SHP77 (cell line): ENCODE data around the gene POFUT1.
"Not testable (repeated sequence)": the region's sequence is repeated elsewhere in the genome, so short reads cannot be mapped to it uniquely, and the experiment has no call there.

Source experiments
- DNase-seq, 2 experiments: peaks; one replicate each; lab custom pipeline; 2025; lab: John Stamatoyannopoulos, UW

Gene POFUT1

DNA sequence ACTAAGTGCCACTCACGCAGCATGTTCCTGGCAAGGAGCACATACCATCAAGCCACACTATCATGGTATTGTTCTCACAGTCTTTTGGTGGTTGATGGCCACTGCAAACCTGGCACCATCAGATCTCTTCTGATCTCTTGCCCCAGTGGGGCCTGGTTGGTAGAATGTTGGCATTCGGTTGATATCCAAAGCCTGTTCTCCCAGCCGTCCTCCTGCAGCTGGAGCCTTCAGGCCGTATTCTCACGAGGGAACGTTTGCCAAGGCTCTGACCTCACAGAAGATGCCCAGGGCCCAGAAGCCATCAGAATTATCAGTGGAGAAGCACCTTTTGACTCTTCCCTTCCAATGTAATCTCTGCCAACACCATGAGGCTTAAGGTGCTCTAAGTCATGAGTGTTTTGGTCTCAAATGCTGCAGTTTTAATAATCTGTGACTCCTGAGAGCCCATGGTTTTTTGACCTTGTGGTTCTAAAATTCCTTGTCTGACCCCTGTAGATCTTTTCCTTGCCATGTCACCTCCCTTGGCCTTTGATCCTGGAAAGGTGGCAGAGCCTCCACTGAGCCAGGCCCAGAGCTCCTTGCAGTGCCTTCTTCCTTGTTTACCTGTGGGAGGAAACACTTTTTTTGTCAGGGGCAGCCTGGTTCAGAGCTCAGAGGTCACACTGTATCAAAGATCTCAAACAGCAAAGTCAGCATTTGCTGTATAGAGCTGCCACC lies 27.8 kb downstream of the POFUT1 start:
- no peak for DNase-seq

DNA sequence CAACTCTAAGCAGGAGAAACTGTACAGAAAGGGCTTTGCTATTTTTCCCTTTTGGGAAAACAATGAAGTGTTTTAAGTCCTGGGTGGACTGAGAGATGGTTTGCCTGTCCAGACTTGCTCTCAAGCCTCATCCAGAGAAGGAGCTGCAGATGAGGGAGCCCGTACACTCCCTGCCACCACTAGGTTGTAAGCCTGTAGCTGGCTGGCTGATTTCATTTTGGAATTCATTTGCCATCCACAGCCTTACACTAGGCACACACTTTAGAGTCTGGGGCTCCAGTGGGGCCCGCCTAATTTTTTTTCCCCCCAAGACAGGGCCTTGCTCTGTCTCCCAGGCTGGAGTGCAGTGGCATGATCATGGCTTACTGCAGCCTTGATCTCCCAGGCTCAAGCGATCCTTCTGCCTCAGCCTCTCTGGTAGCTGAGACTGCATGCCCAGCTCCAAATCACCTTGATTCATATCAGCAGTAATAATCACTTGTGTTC lies 28.4 kb downstream of the POFUT1 start:
- no peak for DNase-seq

DNA sequence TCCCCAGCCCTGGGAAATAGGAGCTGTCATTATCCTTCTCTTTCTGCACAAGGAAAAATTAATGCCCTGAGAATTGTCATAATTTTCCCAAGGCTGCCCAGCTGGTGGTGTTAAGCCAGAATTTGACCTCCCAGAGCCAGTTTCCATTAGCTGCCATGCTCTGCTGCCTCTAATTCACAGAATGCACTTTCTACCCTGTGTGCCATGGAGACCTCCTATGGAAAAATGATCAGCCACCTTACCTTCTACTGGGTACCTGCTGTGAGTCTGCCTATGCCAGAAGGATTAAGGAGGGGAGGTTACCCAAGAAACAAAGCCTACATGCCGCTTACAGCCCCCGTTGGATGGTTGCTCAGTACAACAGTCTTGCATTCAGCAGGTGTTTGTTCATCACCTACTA lies 29.1 kb downstream of the POFUT1 start:
- DNase-seq, result no peak

DNA sequence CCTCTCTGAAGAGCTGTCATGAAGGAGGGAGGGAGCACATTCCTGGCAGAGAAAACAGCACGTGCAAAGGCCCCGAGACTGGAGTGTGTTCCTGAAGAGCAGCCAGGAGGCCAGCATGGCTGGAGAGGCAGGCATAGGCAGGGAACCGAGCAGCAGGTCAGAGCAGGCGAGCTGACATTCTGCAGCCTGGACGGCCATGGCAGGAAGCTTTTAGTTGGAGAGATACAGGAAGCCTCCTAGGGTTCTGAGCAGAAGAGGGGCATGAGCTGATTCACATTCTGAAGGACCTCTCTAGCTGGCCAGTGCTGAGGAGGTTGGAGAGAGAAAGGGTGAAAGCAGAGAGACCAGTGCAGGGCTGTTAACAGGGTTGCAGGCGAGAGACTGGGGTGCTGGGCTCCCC lies 29.7 kb downstream of the POFUT1 start:
- DNase-seq, result no peak

DNA sequence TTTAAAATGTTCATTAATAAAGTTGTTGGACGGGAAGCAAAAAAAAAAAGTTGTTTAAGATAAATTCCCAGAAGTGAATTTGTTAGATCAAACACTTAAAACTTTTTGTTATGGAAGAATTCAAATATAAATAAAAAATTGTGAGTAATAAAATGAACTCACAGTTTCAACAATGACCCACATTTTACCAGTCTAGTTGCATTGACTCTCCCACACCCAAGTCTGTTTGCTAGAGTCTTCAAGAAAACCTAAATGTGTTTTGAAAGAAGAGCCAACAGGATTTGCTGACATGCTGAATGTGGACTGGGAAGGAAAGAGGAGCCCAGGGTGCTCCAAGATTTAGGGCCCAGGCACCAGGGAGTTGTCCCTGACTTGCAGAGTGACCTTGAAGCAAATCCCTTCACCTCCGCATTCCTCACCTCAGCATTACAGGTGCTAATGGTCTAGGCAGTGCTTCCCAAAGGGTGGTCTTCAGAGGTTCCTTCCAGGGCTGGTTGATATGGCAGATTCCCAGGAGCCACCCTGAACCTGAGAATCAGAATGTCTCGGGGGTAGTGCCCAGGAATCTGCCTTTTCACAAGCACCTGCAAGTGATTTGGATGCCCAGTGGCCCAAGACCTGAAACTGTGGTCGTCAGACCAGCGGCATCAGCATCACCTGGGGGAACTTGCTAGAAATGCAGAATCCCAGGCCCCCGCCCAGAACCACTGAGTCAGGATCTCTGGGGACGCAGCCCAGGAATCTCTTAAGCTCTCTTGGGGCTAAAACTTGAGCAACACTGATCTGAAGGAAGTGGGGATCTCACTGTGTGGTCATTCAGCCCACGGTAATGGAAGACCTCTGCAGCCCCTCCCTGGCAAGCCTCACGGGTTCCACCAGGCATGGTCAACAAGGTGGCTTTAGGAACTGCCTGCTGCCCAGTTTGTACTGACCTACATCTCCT lies 31.1 kb downstream of the POFUT1 start:
- DNase-seq, result no peak

DNA sequence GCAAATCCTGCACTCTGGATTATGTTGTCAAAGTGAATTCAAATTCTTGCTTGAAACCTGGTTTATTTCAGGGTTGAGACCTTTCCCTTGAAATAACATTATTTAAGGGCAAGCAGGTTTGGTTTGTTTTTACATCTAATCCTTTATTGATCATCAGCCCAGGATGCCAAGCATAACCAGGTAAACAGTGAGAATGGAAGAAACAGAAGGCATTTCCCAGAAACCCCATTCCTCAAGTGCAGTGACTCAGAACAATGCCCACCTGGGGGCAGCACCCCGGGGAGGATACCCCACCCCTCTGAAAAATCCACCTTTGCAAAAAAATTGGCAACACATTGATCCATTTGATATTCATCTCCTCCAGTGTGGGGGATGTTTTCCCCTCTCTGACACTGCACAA lies 32.5 kb downstream of the POFUT1 start:
- no peak for DNase-seq

DNA sequence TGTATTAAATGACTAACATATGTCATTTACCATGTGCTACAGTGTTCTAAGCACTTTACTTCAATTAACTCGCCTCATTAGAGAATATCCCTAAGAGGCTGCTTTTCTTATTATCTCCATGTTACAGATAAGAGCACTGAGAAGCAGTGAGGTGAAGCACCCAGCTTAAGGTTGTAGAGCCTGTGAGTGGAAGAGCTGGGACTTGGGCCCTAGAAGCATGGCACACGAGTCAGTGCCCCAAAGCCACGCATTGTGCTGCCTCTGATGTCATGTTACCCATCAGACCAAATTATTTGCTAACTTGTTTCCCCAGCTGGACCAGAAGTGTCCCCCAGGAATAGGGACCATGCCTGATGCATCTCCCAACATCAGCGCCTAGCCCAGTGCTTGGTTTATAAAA lies 34.1 kb downstream of the POFUT1 start:
- no peak for DNase-seq

DNA sequence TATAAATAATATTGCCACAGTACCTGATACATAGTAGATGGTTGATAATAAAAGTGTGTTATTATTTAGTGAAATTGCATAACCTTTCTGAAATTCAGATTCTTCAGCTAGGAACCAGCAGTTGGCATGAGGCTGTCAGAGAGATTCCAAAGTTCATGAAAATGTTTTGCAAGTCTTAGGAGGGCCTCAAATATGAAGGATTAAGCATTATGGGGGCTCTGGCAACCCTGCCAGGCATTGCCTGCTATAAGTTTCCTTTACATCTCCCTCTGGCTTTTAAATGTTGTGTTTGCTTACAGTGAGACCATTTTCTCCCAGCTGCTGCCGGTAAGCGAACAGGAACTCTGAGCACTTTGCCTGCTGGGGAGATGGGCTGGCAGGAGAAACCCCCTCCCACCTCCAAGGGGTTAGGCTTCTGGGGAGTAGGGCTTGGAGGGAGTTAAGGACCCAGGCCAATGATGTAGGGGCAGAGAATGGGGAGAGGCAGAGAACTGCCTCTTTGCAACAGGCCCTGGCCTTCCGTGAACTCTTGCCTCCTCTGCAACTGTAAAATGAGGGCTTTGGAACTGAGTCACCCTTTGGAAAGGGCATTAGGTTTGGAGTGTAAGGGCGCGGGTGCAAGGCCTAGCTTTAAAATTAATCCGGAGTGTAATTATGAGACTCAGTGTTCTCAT lies 36.6 kb downstream of the POFUT1 start:
- DNase-seq, result no peak

DNA sequence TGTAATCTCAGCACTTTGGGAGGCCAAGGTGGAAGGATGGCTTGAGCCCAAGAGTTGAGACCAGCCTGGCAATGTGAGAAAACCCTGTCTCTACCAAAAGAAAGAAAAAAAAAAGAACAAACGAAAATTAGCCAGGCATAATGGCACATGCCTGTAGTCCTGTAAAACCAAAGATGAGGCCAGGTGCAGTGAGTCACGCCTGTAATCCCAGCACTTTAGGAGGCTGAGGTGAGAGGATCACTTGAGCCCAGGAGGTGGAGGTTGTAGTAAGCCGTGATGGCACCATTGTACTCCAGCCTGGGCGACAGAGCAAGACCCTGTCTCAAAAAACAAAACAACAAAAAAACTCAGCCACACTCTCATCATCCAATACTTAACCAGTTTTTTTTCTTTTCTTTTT lies 37.3 kb downstream of the POFUT1 start:
- DNase-seq, result no peak

DNA sequence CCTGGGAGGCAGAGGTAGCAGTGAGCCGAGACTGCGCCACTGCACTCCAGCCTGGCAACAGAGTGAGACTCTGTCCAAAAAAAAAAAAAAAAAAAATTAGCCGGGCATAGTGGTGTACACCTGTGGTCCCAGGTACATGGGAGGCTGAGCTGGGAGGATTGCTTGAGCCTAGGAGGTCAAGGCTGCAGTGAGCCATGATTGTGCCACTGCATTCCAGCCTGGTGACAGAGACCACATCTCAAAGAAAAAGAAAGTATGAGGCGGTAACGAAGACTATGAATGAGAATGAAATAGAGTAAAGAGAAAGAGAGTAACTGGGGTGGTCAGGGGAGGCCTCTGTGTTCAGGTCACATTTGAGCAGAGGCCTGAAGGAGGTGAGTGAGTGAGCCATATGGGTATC lies 38.5 kb downstream of the POFUT1 start:
- not testable (repeated sequence) for DNase-seq

DNA sequence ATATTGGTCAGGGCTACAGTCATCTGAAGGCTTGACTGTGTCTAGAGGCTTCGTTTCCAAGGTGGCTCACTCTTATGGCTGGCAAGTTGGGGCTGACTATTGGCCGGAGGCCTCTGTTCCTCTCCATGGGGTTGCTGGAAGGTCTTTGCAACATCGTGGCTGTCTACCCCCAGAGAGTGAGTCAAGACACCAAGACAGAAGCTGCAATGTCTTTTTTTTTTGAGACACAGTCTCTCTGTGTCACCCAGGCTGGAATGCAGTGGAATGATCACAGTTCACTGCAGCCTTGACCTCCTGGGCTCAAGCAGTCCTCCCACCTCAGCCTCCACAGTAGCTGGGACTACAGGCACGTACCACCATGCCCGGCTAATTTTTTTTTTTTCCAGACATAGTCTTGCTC lies 40.4 kb downstream of the POFUT1 start:
- no peak for DNase-seq

DNA sequence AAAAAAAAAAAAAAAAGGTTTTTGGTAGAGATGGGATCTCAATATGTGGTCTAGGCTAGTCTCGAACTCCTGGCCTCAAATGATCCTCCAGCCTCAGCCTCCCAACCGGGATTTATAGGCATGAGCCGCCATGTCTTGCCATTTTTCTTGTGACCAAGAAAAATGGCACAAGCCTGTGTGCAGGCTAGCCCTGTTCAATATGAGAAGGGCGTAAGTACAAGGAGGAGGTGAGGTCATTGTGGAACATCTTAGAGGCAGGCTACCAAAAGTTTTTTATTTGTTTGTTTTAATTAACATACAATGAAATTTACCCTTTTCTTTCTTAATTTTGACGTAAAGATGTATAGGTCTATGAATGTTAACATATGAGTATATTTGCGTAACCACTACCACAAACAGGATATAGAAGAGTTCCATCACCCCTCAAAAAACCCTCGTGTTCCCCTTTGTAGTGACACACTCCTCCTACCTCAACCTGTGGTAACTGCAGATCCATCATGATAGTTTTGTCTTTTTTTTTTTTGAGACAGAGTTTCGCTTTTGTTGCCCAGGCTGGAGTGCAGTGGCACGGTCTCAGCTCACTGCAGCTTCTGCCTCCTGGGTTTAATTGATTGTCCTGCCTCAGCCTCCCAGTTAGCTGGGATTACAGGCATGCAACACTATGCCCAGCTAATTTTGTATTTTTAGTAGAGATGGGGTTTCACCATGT lies 41.5 kb downstream of the POFUT1 start:
- DNase-seq, result no peak

DNA sequence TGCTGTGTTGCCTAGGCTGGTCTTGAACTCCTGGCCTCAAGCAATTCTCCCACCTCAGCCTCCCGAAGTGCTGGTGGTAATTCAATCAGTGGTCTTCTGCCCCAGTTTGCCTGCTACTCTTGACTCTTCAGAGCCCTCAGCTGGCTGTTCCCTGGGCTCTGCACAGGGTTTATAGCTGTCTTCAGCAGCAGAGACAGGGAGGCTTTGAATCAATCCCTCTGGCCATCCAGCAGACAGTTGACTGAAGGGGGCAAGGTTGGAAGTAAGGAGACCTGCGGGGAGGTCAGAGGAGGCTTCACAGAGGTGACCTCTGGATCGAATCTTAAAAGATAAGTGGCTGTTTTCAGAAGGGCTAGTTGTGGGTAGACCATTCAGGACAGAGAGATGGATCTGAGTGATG lies 43.8 kb downstream of the POFUT1 start:
- no peak for DNase-seq

DNA sequence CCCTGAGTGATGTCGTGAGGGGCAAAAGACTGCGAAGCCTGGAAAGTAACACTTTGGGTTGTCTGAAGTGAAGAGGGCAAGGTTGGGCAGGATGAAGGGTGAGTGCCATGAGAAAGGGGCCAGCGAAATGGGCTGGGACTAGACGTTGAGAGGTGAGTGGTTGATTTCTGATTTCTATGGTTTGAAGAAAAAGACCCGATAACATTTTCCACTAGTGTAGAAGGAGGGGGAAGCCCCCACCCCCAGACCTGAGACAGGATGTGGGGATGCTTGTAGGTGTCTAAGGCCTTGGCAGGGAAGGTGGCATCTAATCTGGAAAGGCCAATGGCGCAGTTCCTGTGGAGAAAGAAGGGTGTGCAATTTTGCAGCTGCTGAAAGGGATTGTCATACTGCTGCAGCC lies 44.5 kb downstream of the POFUT1 start:
- no peak for DNase-seq

DNA sequence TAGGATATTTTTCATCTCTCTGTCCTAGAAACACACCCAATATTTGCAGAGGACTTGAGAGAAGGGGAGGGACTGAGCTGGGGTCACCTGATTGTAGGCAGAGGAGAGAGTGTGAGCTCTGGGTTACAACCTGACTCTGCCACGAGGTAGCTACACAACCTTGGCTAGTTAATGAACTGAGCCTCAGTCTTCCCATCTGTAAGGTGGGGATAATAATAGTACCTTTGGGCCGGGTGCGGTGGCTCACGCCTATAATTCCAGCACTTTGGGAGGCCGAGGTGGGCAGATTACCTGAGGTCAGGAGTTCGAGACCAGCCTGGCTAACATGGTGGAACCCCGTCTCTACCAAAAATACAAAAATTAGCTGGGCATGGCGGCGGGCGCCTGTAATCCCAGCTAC lies 53.3 kb downstream of the POFUT1 start:
- not testable (repeated sequence) for DNase-seq

DNA sequence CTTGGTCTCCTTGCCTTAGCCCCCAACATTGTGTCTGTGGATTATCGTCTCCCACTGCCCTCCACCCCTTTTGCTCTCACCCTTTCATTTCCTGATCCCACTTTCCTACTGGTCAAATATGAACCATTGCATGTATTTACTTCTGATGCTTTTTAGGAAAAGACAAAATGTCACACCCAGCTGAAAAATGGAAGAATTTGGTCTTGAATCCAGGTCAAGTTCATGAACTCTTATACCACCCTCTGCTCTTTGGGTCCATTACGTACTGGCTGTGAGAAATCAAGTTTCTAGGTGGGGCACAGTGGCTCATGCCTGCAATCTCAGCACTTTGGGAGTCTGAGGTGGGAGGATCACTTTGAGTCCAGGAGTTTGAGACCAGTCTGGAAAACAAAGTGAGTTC lies 54.0 kb downstream of the POFUT1 start:
- no peak for DNase-seq

DNA sequence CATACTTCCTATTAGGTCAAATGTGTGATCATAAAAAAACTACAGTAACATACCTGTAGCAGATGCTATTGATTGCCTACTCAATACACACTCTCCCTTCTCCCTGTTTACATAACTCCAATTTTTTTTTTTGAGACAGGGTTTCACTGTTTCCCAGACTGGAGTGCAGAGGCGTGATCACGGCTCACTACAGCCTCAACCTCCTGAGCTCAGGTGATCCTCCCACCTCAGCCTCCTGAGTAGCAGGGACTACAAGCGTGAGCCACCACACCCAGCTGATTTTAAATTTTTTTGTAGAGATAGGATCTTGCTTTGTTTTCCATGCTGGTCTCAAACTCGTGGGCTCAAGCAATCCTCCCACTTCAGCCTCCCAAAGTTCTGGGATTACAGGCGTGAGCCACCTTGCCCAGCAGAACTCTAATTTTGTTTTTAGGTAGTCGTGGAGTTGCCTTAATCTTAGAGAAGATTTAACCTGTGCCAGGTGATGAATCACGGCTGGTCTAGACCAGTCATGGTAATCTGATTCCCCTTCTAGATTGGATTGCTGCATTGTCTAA lies 55.8 kb downstream of the POFUT1 start:
- DNase-seq, result no peak

DNA sequence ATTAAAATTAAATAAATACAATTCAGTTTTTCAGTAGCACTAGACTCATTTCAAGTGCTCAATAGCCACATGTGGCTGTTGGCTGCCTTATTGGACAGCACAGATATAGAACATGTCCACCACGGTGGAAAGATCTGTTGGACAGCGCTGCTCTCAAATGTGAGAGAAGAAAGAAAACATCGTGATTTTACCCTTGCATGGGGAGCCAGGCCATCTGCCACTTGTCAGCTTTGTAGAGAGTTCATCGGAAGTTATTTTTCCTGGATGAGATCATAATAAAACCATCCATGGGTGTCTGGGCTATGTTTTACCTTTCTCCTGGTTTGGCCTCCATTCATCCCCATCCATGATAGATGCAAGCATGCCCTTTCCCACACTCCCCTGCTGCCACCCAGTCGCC lies 63.9 kb downstream of the POFUT1 start:
- DNase-seq, result no peak

DNA sequence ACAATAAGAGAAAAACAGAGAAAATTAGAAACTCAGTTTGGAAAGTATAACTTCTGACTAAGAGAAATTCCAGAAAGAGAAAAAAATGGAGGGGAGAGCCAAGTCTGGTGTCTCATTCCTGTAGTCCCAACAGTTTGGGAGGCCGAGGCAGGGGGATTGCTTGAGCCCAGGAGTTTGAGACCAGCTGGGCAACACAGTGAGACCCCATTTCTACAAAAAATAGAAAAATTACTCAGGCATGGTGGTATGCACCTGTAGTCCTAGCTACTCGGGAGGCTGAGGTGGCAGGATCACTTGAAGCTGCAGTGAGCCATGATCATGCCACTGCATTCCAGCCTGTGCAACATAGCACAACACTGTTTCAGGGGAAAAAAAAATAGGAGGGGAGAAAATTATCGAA lies 66.7 kb downstream of the POFUT1 start:
- no peak for DNase-seq

DNA sequence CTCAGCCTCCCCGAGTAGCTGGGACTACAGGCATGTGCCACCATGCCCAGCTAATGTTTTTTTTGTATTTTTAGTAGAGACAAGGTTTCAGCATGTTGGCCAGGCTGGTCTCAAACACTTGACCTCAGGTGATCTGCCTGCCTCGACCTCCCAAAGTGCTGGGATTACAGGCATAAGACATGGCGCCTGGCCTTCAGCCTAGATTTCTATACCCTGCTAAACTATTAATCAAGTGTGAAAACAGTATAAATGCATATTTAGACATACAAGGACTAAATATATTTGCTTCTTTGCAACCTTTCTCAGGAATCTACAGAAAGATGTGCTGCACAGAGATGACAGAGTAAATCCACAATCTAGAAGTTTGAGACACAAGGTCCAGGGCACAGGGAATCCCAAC lies 67.5 kb downstream of the POFUT1 start:
- DNase-seq, result not testable (repeated sequence)

DNA sequence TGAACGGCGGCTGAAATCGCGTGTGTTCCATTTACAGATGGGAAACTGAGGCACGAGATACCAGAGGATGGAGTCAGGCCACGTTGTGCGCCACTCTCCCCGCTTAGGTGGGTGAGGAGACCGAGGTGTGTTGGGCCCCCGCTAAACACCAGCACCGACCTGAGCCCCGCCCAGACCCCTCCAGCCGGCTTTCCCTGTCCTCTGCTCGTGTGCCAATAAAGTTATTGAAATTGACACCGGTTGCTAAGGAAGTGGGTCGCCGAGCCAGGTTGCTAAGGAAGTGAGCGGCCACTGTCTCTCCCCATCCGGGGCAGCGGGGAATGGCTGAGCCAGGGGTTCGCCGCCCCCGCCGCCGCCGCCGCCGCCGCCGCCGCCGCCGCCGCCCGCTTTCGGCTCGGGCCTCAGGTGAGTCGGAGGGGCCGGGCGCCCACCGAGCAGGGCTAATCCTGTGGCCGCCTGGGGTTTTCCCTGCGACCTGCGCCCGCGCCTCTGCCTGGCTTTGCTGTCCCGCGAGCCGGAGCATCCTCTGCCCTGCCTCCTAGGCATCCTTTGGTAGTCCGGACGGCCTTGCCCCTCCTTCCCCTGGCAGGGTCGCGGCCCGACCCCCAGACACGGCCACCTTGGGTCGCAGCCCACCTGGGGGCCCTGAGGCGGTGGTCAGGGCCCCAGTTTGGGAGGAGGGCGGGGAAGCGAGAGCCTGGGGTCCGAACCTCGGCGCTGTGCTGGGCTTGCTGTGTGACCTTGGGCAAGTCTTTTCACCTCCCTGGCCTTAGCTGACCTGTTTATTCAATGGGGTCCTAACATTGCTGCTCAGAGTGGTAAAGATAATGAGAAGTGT lies 69.9 kb downstream of the POFUT1 start, which contains the start of gene KIF3B:
TSS of gene KIF3B (plus strand) at position 291 of the 838 bp plus-strand sequence. CDS start 32,127 bp downstream, outside the sequence.
- peak; percentile 87 to 88 for DNase-seq
